Right lobe of liver (tissue), 4 donors: ENCODE results near the gene ELMO1.

ENCODE experiments used
- POLR2A ChIP-seq: fragments of 450-650 bp; IDR thresholded peaks from one replicate; pipeline ENCODE4 v1.6.1; 2017; ENCODE audit warnings: antibody characterized with exemption, mild to moderate bottlenecking
- TF ChIP-seq, protein P1 (sequence below), 4 donors: fragments of 200-600 bp in 3 of 4; fragments of 450-650 bp in 1 of 4; IDR thresholded peaks; one replicate each; pipeline versions ENCODE4 v1.5.1 to v1.8.0; 2016 to 2022; ENCODE audit warnings: antibody characterized with exemption in 4 of 4, mild to moderate bottlenecking in 2 of 4
- donor health status: DM: no; HTN: no; CAD: no.
- donor health status: DM: no; HTN: no; CAD: no.
- donor health status: DM: no; HTN: yes; CAD: no.

- TF ChIP-seq POLR2A: no peak
- TF ChIP-seq, protein P1, sequence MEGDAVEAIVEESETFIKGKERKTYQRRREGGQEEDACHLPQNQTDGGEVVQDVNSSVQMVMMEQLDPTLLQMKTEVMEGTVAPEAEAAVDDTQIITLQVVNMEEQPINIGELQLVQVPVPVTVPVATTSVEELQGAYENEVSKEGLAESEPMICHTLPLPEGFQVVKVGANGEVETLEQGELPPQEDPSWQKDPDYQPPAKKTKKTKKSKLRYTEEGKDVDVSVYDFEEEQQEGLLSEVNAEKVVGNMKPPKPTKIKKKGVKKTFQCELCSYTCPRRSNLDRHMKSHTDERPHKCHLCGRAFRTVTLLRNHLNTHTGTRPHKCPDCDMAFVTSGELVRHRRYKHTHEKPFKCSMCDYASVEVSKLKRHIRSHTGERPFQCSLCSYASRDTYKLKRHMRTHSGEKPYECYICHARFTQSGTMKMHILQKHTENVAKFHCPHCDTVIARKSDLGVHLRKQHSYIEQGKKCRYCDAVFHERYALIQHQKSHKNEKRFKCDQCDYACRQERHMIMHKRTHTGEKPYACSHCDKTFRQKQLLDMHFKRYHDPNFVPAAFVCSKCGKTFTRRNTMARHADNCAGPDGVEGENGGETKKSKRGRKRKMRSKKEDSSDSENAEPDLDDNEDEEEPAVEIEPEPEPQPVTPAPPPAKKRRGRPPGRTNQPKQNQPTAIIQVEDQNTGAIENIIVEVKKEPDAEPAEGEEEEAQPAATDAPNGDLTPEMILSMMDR (IDR thresholded peaks at IDR 0.05): no peak
These were observed 330.7 kb downstream of the ELMO1 start for GRCh38 chr7:37118004-37118403.
